Measurements from ENCODE around the gene EEF1A2.

EEF1A2 gene

GRCh38 chr20:63495167-63495720 lies 3.6 kb downstream of the EEF1A2 start:
- H3K4me3 ChIP-seq (ENCODE audit: low read length): no peak overlapping the region
- no peak for TF ChIP-seq ZNF274 (IDR thresholded peaks at IDR 0.05; ENCODE audit: low read depth, low read length)

- H3K4me3 ChIP-seq (ENCODE audit: low read length): no peak overlapping the region
- no peak for TF ChIP-seq ZNF274 (IDR thresholded peaks at IDR 0.05; ENCODE audit: low read depth, low read length)
These were observed 4.3 kb downstream of the EEF1A2 start for GRCh38 chr20:63494420-63495166.

DNA sequence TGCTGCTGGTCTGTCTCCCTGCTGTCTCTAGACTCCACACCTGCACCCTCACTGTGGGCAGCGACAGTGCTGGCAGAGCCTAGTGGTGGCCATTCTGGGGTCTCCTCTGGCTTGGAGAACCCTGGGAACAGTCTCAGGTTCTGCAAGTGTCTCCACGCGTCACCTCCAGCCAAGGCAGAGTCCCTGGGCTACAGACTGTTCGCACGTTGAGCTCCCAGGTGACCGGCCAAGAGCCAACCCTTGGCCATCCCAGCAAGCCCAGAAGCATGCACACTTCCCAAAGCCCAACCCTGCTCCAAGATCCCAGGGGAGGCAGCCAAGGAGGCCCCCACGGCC lies 4.8 kb downstream of the EEF1A2 start:
- no peak overlapping the region for H3K4me3 ChIP-seq (ENCODE audit: low read length)
- no peak for TF ChIP-seq ZNF274 (IDR thresholded peaks at IDR 0.05; ENCODE audit: low read depth, low read length)

DNA sequence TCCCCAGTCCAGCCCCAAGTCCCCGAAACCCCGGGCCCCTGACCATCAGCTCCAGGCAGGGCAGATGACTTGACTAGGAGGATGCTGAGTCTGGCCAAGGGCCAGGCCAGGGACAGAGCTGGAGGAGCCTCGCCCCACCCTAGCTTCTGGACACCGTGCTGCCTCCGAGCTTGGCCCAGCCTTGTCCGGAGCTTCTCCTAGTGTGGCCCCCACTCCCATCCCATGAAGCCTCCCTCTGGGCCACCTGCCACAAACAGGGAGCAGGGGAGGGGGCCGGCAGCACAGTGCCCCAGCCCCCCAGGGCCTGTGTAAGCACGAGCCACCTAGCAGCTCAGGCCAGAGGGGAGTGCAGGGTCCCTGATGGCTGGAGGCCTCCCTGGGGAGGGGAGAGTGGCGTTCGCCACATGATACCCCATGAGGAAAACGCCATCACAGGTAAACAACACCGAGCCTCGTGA lies 5.3 kb downstream of the EEF1A2 start:
- no peak for TF ChIP-seq ZNF274 (IDR thresholded peaks at IDR 0.05; ENCODE audit: low read depth, low read length)
- no peak overlapping the region for H3K4me3 ChIP-seq (ENCODE audit: low read length)

- TF ChIP-seq ZNF274 (IDR thresholded peaks at IDR 0.05; ENCODE audit: low read depth, low read length): no peak
- no peak overlapping the region for H3K4me3 ChIP-seq (ENCODE audit: low read length)
These were observed 5.9 kb downstream of the EEF1A2 start for GRCh38 chr20:63492982-63493381.

DNA sequence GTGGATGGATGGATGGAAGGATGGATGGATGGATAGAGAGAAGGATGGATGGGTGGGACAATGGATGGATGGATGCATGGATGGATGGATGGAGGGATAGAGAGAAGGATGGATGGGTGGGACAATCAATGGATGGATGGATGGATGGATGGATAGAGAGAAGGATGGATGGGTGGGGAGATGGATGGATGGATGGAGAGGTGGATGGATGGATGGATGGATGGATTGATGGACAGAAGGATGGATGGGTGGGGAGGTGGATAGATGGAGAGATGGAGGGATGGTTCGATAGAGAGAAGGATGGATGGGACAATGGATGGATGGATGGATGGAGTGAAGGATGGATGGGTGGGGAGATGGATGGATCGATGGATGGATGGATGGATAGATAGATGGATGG lies 6.4 kb downstream of the EEF1A2 start:
- no peak for TF ChIP-seq ZNF274 (IDR thresholded peaks at IDR 0.05; ENCODE audit: low read depth, low read length)
- H3K4me3 ChIP-seq (ENCODE audit: low read length): no peak overlapping the region

DNA sequence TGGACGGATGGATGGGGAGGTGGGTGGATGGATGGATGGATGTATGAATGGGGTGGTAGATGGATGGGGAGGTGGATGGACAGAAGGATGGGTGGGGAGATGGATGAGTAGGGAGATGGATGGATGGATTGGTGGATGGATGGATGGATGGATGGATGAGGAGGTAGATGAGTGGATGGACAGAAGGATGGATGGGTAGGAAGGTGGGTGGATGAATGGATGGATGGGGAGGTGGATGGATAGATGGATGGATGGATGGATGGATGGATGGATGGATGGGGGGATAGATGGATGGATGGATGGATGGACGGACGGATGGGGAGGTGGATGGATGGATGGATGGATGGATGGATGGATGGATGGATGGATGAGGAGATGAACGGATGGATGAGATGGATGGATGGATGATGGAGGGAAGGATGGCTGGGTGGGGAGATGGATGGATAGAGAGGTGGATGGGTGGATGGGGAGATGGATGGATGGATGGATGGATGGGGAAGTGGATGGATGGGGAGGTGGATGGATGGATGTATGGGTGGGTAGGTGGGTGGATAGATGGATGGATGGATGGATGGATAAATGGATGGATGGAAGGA lies 7.2 kb downstream of the EEF1A2 start:
- TF ChIP-seq ZNF274 (IDR thresholded peaks at IDR 0.05; ENCODE audit: low read depth, low read length): no peak
- no peak overlapping the region for H3K4me3 ChIP-seq (ENCODE audit: low read length)

GRCh38 chr20:63491078-63491477 lies 7.8 kb downstream of the EEF1A2 start:
- TF ChIP-seq ZNF274 (IDR thresholded peaks at IDR 0.05; ENCODE audit: low read depth, low read length): no peak
- H3K4me3 ChIP-seq (ENCODE audit: low read length): no peak overlapping the region

GRCh38 chr20:63490416-63490815 lies 8.5 kb downstream of the EEF1A2 start:
- no peak overlapping the region for H3K4me3 ChIP-seq (ENCODE audit: low read length)
- no peak for TF ChIP-seq ZNF274 (IDR thresholded peaks at IDR 0.05; ENCODE audit: low read depth, low read length)

- H3K4me3 ChIP-seq (ENCODE audit: low read length): no peak overlapping the region
- TF ChIP-seq ZNF274 (IDR thresholded peaks at IDR 0.05; ENCODE audit: low read depth, low read length): no peak
These were observed 10.3 kb downstream of the EEF1A2 start for GRCh38 chr20:63488315-63489251.

DNA sequence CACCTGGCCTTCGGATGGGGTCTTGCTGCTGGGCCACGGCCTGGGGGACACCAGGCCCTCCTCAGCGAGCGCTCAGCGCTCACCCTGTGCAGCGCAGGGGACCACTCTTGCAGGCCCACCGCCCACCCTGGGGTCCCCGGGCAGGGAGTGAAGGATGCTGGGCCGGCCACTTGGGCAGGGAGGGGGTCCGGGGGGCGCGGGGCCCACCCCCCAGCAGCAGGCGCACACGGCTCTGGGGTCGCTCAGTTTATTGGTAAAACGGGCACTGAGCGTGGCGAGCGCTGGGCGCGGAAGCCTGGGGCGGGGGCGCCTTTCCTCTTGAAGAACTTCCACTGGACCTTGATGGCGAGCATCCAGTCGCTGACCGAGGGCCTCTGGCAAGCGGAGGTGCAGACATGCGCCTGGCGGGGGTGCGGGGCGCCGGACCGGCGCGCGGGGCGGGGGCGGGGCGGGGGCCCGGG lies 11.1 kb downstream of the EEF1A2 start:
- no peak overlapping the region for H3K4me3 ChIP-seq (ENCODE audit: low read length)
- no peak for TF ChIP-seq ZNF274 (IDR thresholded peaks at IDR 0.05; ENCODE audit: low read depth, low read length)

DNA sequence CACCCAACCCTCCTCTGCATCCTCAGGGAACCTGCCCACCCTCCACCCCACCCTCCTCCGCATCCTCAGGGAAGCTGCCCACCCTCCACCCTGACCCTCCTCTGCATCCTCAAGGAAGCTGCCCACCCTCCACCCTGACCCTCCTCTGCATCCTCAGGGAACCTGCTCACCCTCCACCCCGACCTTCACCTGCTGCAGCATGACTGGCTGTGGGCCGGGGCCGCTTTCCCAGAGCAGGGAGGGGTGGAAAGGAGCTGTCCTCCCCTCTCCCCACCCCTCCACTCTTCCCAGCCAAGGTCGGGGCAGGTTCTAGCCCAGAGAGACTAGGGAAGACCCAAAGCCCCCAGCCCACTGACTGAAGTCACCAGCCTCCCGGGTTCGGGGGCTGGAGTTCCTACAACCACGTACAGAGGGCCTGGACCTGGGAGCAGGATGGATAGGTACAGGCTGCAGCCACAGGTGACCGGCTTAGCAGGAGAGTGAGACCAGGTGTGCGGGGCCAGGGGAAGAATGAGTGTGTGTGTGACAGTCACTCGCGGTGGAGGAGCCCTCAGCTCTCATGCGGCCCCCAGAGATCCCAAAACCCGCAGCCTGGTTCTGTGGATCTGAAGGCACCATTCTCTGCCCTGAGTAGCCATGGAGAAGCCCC lies 11.6 kb downstream of the EEF1A2 start:
- TF ChIP-seq ZNF274 (IDR thresholded peaks at IDR 0.05; ENCODE audit: low read depth, low read length): no peak
- H3K4me3 ChIP-seq (ENCODE audit: low read length): no peak overlapping the region

GRCh38 chr20:63486300-63486855 lies 12.5 kb downstream of the EEF1A2 start:
- H3K4me3 ChIP-seq (ENCODE audit: low read length): no peak overlapping the region
- TF ChIP-seq ZNF274 (IDR thresholded peaks at IDR 0.05; ENCODE audit: low read depth, low read length): no peak
